Effector memory CD4-positive, alpha-beta T cell (primary cell): Measurements from ENCODE around the gene BNC2.

Source experiments
- DNase-seq, 3 donors: peaks; one replicate each; pipeline ENCODE4 v3.0.0-alpha.2; 2020
- H3K27ac ChIP-seq: 2 replicates; pipeline ENCODE4 v1.7.0; 2013; ENCODE audit warnings: mild to moderate bottlenecking, low read length, moderate library complexity; ENCODE audit not compliant: insufficient read depth, poor library complexity, severe bottlenecking
- H3K27me3 ChIP-seq: replicated peaks from 2 replicates; pipeline ENCODE4 v1.7.0; 2013; ENCODE audit warnings: mild to moderate bottlenecking, low read length; ENCODE audit not compliant: insufficient read depth, control insufficient read depth, poor library complexity, severe bottlenecking
- H3K36me3 ChIP-seq: 2 replicates; pipeline ENCODE4 v1.7.0; 2013; ENCODE audit warnings: mild to moderate bottlenecking, low read length, moderate library complexity; ENCODE audit not compliant: control insufficient read depth, insufficient read depth
- H3K4me1 ChIP-seq: 2 replicates; pipeline ENCODE4 v1.7.0; 2013; ENCODE audit warnings: low read length, mild to moderate bottlenecking; ENCODE audit not compliant: control insufficient read depth, insufficient read depth, poor library complexity, severe bottlenecking
- H3K4me3 ChIP-seq: 2 replicates; pipeline ENCODE4 v1.7.0; 2013; ENCODE audit warnings: low read length, low read depth, mild to moderate bottlenecking; ENCODE audit not compliant: insufficient read depth, poor library complexity, severe bottlenecking
- H3K9me3 ChIP-seq: 2 replicates; pipeline ENCODE4 v1.7.0; 2013; ENCODE audit warnings: mild to moderate bottlenecking, low read length, moderate library complexity; ENCODE audit not compliant: control insufficient read depth

Gene BNC2

GRCh38 chr9:16461851-16462250 is 408.6 kb downstream of the BNC2 start:
- no peak for DNase-seq
- no peaks in the 10 kb centered on the region for H3K36me3 ChIP-seq
- H3K9me3 ChIP-seq, result peaks cover 4% of the 10 kb centered on the region
- H3K4me3 ChIP-seq, result no peak overlapping the region
- H3K4me1 ChIP-seq, result no peaks in the 10 kb centered on the region
- H3K27ac ChIP-seq, result no peak overlapping the region
- H3K27me3 ChIP-seq, result no peaks in the 10 kb centered on the region

GRCh38 chr9:16461137-16461840 is 409.2 kb downstream of the BNC2 start:
- Histone ChIP-seq H3K36me3 (no peaks in the 10 kb centered on the region), H3K27ac (no peak overlapping the region), H3K9me3 (peaks cover 4% of the 10 kb centered on the region), H3K27me3 (no peaks in the 10 kb centered on the region), H3K4me3 (no peak overlapping the region), H3K4me1 (no peaks in the 10 kb centered on the region)
- no peak for DNase-seq

- no peak for DNase-seq
- no peaks in the 10 kb centered on the region for H3K36me3 ChIP-seq
- H3K27ac ChIP-seq, result no peak overlapping the region
- peaks cover 4% of the 10 kb centered on the region for H3K9me3 ChIP-seq
- no peaks in the 10 kb centered on the region for H3K4me1 ChIP-seq
- no peaks in the 10 kb centered on the region for H3K27me3 ChIP-seq
- no peak overlapping the region for H3K4me3 ChIP-seq
These were observed 409.8 kb downstream of the BNC2 start for GRCh38 chr9:16460696-16461095.

- no peaks in the 10 kb centered on the region for H3K4me1 ChIP-seq
- no peak overlapping the region for H3K27ac ChIP-seq
- peaks cover 5% of the 10 kb centered on the region for H3K9me3 ChIP-seq
- no peak for DNase-seq
- H3K4me3 ChIP-seq, result no peak overlapping the region
- H3K27me3 ChIP-seq, result no peaks in the 10 kb centered on the region
- H3K36me3 ChIP-seq, result no peaks in the 10 kb centered on the region
These were observed 410.9 kb downstream of the BNC2 start for GRCh38 chr9:16459421-16460148.

- H3K27ac ChIP-seq, result no peak overlapping the region
- no peaks in the 10 kb centered on the region for H3K4me1 ChIP-seq
- no peak overlapping the region for H3K4me3 ChIP-seq
- no peaks in the 10 kb centered on the region for H3K36me3 ChIP-seq
- H3K27me3 ChIP-seq, result no peaks in the 10 kb centered on the region
- DNase-seq, result no peak
- peaks cover 3% of the 10 kb centered on the region for H3K9me3 ChIP-seq
These were observed 411.6 kb downstream of the BNC2 start for GRCh38 chr9:16458696-16459420.

DNA sequence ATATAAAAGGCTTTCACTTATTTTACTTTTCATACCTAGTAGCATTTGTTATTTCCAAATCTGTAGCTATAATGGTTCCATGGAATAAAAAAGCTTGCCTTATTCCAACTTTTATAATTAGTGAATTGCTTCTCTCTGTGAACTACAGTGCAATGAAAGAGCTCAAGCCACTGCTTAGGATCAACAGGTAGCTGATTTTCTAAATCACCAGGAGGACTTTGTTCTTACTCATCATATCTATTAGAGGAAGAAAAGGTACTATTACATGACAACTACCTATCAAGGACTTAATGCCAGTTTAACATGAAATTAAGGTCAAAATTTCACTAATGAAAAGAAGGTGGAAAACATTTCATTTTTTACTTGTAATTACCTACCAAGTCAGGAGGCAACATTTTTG is 414.6 kb downstream of the BNC2 start:
- Histone ChIP-seq H3K27me3 (no peaks in the 10 kb centered on the region), H3K4me1 (no peaks in the 10 kb centered on the region), H3K9me3 (peaks cover 3% of the 10 kb centered on the region), H3K36me3 (no peaks in the 10 kb centered on the region), H3K27ac (no peak overlapping the region), H3K4me3 (no peak overlapping the region)
- DNase-seq, result no peak

- Histone ChIP-seq H3K9me3 (peaks cover 3% of the 10 kb centered on the region), H3K27me3 (no peaks in the 10 kb centered on the region), H3K4me1 (no peaks in the 10 kb centered on the region), H3K27ac (no peak overlapping the region), H3K36me3 (no peaks in the 10 kb centered on the region), H3K4me3 (no peak overlapping the region)
- no peak for DNase-seq
These were observed 417.1 kb downstream of the BNC2 start for GRCh38 chr9:16453390-16453789.

DNA sequence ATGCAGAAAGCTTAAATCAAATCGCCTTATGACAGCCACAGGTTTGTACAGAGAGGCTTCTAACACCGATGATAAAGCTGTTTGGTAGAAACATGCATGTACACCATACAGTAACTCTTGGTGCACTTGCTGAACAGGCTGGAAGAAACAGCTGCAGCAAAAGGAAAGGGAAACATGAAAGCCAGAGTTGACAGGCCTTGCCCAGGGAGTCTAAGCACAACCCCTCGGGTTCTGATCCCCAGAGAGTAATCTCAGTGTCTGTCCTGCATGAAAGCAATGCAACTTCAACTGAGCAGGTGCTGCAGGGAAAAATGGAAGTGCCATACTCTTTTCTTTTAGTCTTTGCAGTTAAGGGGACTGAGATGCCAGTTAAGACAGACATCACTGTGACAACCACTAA is 419.9 kb downstream of the BNC2 start:
- Histone ChIP-seq H3K9me3 (peaks cover 3% of the 10 kb centered on the region), H3K4me1 (no peaks in the 10 kb centered on the region), H3K27ac (no peak overlapping the region), H3K4me3 (no peak overlapping the region), H3K36me3 (no peaks in the 10 kb centered on the region), H3K27me3 (no peaks in the 10 kb centered on the region)
- DNase-seq, result no peak

- Histone ChIP-seq H3K27me3 (no peaks in the 10 kb centered on the region), H3K36me3 (no peaks in the 10 kb centered on the region), H3K4me3 (no peak overlapping the region), H3K27ac (no peak overlapping the region), H3K4me1 (no peaks in the 10 kb centered on the region), H3K9me3 (peaks cover 3% of the 10 kb centered on the region)
- DNase-seq, result no peak
These were observed 420.4 kb downstream of the BNC2 start for GRCh38 chr9:16450043-16450442.
